ENCODE data around the gene UBE2E2. TPM values are rescaled to one million over a fixed set of nuclear protein-coding genes. Genes with fewer than 3 reads are reported as not detected.

UBE2E2 gene
- total RNA-seq, 1 donor from 2014 or later = 28.1 TPM

DNA sequence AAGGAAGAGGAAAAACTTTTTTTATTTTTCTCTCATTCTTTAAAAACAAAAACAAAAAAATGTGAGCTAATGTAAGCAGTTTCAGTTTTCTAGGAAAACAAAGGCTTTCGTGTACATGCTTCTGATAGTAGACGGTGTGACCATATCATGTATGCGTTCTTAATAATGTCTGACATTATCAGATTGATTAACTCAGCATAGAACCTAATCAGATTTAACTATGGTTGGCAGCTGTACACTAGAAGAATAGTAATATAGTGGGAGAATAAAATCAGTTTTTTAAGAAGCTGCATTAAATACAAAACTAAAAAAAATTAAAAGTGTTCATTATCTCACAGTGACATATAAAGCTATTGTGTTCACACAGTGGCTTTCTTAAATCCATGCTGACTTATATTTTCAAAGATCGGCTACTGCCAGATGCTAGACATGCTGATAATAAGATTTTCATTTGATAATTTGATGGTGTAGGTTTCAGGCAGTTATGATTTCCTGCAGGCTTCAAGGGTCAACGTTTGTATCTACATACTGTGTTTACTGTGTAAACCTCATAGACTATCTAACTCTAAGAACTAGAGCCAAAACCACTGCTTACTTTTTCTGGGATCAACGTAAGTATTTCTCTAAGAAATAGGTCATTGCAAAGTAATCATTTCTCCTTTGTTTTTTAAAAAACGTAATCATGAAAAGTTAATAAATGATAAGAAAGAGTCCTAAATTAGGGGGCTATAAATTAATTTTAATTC, 74.0 kb downstream of the UBE2E2 start:
- no peak for DNase-seq (ENCODE audit: low read depth in 2 of 2)

DNA sequence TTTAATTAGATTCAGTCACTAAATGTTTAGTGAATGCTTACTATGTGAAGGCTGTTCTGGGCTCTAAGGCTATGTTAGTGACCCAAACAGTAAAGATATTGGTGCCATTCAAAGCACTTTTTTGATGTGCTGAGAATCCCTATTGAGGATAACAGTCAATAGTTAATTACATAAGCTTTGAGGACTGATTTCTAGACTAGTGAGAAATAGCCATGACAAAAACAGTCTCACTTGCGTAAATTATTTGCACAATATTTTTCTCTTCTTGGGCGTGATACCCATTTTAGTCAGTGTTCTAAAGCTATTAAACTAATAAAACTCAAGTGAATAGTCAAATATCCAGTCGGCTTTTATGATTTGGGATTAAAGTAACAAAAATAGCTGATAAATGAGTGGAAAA, 74.6 kb downstream of the UBE2E2 start:
- DNase-seq (ENCODE audit: low read depth in 2 of 2) = no peak

DNA sequence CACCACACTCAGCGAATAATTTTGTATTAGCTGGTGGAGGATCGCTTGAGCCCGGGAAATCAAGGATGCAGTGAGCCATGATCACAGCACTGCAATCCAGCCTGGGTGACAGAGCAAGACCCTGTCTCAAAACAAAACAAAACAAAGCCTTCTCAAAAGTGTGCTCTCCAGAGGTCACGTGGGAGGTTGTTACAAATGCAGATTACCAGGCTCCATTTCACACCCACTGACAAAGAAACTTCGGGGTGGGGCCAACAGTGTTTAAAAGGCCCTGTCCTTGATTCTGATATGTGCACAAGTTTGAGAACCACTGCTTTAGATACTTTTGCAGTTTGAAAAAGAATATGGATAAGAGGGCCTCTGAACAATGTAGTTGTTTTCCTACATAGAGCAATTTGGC, 80.5 kb downstream of the UBE2E2 start:
- no peak for DNase-seq (ENCODE audit: low read depth in 2 of 2)

DNA sequence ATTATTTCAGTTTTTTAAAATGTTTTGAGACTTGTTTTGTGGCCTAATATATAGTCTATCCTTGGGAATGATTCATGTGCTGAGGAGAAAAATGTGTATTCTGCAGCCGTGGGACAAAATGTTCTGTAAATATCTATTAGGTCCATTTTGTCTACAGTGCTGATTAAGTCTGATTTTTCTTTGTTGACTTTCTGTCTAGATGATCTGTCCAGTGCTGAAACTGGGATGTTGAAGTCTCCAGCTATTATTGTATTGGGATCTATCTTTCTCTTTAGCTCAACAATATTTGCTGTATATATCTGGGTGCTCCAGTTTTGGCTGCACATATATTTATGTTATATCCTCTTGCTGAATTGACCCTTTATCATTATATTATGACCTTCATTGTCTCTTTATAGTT, 85.2 kb downstream of the UBE2E2 start:
- peak in 1 of 2 donors; percentile 22 for DNase-seq (ENCODE audit: low read depth in 2 of 2)

DNA sequence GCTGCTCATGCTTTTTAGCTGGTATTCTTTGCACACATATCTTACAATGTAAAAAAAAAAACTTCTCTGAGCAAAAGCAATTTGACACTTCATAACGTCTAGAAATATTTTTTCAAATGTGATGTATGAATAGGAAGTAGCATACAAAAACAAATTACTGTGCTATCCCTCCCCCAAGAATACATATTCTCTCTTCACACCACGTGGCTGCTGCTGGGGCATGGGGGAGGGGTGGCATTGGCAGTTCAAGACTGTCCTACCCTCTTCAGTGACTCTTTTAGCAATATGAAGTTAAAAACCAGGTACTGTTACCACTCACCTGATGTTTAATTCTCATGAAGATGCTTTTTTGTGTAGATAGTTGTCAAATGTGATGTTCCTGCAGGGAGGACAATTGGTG, 85.6 kb downstream of the UBE2E2 start:
- no peak for DNase-seq (ENCODE audit: low read depth in 2 of 2)

DNA sequence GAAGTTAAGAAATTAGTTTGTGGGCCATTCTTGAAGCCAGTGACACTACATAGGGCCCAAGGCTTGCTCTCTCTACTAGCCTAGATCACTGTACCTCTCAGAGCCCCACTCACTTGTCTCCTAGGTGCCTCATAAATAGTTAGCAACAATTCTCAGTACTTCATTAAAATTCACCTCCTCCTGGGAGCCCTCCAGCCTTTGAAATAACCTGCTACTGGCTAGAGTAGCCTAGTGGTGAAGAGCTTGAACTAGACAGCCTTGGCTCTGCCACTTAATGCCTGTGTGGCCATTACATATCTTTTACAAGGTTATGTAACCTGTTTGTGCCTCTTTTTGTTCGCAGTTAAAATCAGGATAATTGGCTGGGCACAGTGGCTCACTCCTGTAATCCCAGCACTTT, 89.3 kb downstream of the UBE2E2 start:
- no peak for DNase-seq (ENCODE audit: low read depth in 2 of 2)

DNA sequence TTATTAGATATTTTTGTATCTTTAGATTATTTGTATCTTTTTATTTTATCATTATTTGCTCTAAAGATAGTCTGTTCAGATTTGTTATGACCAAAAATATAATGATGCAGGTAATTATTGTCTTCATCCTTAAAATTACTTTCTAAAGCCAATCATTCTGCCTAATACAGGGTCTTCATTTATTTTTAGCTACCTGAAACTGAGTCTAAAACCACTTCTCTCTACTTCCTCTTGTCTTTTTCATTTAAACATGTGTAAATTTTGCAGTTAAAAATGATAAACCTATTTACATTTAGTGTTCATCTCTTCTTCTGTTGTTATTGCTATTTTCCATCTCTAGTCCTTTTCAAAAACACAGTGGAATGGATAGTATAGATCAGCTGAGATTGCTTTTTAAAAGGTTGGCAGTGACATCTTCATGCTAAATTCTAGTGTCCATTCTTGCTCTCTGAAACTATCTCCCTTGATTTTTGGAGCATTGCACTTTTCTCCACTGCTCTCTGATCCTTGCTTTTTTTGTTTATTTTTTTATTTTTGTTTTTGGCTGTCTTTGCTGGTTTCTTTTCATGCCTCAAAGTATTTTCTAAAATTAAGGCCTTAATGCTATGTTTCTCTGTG, 91.8 kb downstream of the UBE2E2 start:
- no peak for DNase-seq (ENCODE audit: low read depth in 2 of 2)

DNA sequence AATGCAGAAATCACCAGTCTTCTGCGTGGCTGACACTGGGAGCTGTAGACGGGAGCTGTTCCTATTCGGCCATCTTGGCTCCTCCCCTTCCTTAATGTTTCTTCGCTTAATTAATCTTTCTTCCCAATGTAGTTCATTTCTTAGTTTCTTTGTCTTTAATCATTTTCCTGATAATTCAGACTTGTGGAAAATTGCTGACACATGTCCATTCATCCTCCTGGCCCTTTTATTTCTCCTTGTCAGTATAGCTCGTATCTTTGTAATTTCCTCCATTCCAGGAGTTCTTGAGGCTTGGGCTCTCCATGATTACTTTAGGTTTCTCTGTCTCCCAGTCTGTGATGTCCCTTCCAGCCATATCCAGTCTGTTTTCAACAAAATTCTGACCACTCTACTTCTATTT, 98.7 kb downstream of the UBE2E2 start:
- DNase-seq (ENCODE audit: low read depth in 2 of 2) = no peak

DNA sequence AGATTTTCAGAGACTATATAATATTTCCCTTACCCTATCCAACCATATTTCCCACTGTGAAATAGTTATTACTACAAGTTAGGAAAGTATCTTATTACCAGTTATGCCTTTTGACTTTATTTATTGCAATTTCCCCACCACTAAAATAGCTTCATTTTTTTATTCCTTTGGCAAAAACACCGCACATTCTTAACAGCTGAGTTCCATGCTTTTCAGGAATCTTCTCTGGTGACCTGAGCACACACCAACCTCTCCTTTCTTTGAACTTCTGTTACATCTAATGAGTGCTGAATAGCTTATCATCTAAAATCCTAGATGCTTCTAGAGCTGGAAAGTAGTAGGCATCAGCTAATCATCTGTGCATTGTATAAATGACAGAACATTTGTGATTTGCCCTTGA, 99.1 kb downstream of the UBE2E2 start:
- DNase-seq (ENCODE audit: low read depth in 2 of 2) = no peak

DNA sequence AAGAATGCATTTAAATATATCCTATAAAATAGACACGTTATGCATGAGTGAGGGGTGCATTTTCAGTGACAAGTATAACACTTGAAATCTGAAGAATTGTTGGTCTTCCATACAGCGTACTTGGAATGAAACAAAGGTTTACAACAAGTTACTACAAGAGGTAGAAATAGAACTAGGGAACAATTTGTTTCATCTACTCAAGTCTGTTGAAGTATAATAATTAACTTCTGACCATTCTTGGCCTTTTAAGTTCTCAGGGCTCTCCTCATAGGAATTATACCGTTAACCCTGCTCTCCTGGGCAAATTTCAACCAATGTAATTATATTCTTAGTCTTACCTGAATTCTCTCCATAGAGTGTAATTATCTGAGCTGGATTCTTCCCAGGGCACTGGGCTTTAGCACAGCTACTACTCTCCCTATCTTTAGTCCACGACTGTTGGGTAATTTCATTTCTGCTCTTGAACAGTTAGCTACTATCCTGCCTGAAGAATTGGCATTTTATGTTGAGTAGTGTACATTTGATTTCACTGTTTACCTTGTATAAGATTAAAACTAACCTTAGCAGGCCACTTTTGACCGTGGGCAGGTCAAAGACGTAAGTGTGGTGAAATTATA, 100.6 kb downstream of the UBE2E2 start:
- no peak for DNase-seq (ENCODE audit: low read depth in 2 of 2)

DNA sequence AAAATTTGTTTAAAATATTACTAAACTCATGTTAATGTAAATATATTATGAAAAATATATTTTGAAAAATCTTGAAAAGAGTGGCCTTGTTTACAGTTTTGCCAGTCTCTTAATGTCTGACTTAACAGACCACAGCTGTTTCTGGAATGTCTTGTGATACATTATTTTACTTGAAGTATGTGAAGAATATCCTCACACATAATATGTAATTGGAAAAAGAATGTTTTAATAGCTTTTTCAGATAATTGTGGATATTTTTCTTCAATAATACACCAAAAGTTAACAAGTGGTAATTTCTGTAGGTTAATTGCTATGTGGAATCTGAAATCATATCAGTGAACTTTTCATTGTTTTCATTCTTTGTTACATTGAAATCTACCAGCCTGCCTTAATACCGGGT, 101.3 kb downstream of the UBE2E2 start:
- no peak for DNase-seq (ENCODE audit: low read depth in 2 of 2)

DNA sequence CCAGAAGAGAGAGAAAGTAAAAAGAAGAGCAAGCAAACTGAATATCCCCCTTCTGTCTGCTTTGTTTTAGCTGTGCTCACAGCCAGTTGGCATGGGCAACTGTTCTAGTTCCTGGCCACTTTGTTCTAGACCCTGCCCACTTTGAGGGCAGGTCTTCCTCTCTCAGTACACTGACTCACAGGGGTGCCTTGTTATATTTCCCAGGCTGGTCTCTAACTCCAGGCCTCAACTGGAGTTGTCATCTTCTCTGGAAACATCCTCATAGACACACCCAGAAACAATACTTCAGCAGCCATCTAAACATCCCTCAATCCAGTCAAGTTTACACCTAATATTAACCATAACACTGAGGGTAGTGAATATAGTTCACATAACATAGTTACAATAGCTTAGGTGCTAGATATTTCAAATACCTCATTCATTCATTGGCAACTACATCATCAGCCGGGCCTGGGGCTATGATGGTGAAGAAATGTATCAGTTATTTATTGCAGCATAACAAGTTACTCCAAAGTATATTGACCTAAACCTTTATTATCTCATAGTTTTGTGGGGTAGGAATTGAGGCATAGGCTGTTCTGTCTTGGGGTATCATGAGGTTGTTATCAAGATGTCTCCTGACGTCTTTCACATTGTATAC, 106.0 kb downstream of the UBE2E2 start:
- no peak for DNase-seq (ENCODE audit: low read depth in 2 of 2)

DNA sequence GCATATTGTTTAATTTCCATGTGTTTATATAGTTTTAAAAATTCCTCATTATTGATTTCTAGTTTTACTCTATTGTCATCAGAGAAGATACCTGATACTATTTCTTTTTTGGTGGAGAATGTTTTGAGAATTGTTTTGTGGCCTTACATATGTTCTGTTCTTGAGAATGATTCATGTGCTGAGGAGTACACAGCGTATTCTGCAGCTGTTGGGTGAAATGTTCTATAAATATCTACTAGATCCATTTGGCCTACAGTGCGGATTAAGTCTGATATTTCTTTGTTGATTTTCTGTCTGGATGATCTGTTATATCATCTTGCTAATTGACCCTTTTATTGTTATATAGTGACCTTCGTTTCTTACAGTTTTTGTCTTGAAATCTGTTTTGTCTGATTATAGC, 109.7 kb downstream of the UBE2E2 start:
- no peak for DNase-seq (ENCODE audit: low read depth in 2 of 2)

DNA sequence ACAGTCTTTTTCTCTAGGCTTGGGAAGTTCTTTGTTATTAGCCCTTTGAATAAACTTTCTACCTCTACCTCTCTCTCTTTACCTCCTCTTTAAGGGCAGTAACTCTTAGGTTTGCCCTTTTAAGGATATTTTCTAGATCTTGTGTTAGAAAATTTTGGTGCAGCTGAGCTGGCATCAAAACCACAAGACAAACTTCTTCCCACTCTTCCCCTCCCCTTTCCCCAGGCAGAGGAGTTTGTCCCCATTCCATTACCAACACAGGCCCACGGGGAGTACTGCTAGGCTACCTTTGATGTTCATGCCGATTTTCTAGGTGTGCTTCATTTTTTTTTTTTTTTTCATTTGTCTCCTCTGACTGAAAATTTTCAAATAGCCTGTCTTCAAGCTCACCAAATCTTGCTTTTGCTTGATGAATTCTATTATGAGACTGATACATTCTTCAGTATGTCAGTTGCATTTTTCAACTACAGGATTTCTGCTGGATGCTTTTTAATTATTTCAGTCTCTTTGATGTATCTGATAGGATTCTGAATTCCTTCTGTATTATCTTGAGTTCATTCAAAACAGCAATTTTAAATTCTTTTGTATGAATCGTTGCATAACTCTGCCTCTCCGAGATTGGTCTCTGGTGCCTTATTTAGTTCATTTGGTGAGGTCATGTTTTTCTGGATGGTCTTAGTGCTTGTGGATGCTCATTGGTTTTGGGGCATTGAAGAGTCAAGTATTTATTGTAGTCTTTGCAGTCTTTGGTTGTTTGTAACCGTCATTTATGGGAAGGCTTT, 112.0 kb downstream of the UBE2E2 start:
- DNase-seq (ENCODE audit: low read depth in 2 of 2) = no peak

DNA sequence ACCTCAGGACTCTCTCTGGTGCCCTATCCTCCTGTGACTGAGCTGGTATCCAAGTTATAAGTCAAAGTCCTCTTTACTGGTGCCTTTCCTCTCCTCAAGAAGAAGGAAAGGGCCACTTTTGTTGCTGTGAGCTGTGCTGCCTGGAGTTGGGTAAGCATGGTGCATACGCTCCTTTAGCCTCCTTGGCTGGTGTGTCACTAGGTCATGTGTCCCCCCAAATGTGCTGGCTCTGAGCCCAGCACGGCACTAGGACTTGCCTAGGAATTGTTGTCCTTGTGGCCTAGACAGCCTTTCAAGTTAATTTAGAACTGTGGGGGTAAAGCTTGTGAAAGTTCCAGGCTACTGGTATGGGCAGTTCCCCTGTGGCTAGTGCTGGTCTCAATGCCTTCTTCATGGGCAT, 113.8 kb downstream of the UBE2E2 start:
- DNase-seq (ENCODE audit: low read depth in 2 of 2) = no peak

DNA sequence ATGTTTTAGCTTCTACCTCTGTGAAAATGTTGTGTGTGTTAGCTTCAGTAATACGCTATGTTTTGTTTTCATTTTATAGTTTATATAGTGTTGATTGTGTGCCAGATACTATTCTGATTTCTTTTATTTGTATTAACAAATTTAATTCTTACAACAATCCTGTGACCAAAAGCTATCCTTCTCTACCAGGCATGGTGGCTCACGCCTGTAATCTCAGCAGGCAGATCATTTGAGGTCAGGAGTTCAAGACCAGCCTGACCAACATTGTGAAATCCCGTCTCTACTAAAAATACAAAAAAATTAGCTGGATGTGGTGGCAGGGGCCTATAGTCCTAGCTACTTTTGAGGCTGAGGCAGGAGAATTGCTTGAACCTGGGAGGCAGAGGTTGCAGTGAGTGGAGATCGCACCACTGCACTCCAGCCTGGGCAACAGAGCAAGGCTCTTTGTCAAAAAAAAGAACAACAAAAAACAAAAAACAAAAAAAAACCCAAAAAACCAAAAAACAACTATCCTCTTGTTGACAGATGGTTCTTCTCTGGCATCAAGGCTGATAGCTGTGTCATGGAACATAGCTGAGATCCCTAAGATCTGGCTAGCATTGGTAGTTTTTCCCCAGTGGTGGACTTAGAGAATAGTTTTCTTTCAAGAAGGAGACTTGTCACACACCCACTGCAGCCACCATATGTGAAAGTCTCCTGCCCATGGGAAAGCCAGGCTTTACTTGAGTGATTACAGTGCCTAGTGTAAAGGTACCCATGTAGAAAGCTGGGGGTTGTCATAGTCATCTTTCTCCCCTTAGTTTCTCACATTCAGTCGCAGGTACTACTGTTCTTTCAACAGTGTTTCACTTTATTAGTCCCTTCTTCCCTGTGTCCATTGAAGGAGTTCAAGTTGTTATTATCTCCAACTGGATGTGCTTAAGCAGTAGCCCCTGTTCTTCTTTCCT, 116.5 kb downstream of the UBE2E2 start:
- DNase-seq (ENCODE audit: low read depth in 2 of 2) = no peak

DNA sequence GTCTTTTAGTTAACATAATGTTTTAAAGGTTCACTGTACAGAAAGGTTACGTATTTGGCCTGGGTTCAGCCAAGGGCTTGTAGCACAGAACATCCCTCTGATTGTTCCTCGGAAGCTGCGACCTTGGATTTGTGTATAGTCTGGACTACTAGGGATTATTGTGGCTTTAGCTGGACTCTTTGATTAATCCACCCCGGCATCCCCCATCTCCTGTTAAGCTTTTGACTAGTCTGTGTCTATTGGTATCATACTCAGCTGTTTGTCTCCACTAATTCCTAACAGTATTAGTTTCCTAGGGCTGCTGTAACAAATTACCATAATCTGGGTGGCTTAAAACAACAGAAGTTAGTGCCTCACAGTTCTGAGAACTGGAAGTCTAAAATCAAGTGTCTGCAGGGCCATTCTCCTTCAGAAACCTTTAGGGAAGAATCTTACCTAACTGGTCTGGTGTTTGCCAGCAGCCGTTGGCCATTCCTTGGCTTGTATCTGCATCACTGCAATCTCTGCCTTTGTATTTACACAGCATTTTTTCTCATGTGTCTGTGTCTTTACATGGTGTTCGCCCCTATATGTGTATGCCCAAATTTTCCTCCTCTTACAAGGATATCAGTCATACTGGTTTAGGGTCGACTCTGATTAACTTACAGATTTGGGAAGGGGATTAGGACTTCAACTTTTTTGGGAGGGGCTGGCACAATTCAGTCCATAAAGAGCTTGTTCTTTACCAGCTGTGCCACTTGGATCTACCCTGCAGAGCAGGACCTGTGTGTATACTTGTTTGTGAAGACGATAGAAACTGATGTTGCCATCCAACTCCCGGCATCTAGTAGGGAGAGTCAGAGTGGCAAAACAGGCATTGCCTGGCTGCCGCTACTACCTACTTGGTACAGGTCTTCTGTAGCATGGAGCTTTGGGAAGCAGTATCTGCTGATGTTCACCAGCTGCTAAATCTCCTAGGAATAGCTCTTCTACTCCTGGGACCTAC, 117.8 kb downstream of the UBE2E2 start:
- DNase-seq (ENCODE audit: low read depth in 2 of 2) = no peak

DNA sequence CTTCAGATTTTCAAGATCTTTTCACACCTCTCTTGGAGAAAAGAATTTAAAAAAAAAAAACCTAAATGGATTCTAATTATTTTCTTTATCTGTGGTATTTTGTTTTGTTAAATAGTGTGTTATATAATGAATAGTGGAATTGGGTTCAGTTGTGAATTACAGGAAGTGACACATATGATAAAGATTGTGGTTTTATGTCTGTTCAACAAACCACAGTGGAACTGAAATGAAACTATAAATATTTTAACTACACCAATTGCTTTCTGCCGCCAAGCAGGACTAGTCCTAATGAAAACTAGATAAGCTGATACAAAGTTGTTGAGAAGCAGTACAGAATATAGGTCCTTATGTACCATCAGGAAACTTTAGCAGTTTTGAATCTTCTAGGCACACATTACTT, 121.6 kb downstream of the UBE2E2 start:
- peak; percentile 50 to 70 for DNase-seq (ENCODE audit: low read depth in 2 of 2)

DNA sequence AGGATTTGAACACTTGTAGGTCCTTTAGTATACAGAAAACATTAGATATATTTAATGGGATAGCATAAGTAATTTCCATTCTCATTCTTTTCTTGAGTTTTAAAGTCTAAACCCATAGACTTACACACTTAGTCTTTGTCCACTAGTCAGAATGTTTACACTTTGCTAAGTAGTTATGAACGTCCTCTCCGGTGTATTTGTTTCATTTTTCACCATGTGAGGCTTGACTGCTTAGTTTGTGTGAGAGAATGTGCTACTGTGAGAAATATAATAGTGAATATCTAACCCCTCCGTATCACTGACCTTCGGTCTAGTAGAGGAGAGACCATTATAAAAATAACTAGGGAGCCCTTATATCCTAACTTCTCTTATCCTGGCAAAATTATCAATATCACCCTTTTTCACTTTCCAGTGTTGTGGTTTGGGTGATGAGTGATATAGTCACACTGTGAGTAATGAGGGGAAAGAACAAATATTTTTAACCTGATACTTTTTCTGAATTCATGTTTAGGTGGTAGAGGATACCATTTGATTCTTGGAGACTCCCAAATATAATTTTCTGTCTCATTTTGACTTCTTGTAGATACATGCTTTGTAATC, 122.4 kb downstream of the UBE2E2 start:
- no peak for DNase-seq (ENCODE audit: low read depth in 2 of 2)

All from dermis microvascular lymphatic vessel endothelial cell (primary cell).